MCF 10A (cell line): ENCODE measurements around the gene SCG3. TPM values are rescaled to one million over a fixed set of nuclear protein-coding genes. Genes with fewer than 3 reads are reported as not detected.
"Not testable (repeated sequence)": the region's sequence is repeated elsewhere in the genome, so short reads cannot be mapped to it uniquely, and the experiment has no call there.

Experiments
- BruUV-seq: library from RNA; stranded (reverse); fragments of 400-500 nt; replicated peaks from 2 replicates; lab custom pipeline; 2021; lab: Mats Ljungman, UMichigan
- CTCF ChIA-PET: fragments of 300-600 bp; sonication (Branson Sonifier 250); formaldehyde crosslinking; extraction: SDS; loops from one replicate; lab custom pipeline; 2021; ENCODE audit warnings: antibody characterized with exemption, inconsistent platforms; lab: Yijun Ruan, JAX
- POLR2A ChIA-PET: fragments of 300-600, 350-650 bp; sonication (Branson Sonifier 250); formaldehyde crosslinking; extraction: SDS; loops from one replicate; lab custom pipeline; 2020; ENCODE audit warnings: antibody characterized with exemption, inconsistent platforms; lab: Yijun Ruan, JAX
- DNase-seq: peaks from one replicate; pipeline ENCODE4 v3.0.0-alpha.2; 2018; ENCODE audit not compliant: unreplicated experiment
- H3K27ac Mint-ChIP-seq: one replicate; pipeline ENCODE4 v1.8.0; 2022; ENCODE audit warnings: mild to moderate bottlenecking, low read depth, mixed read lengths; ENCODE audit not compliant: unreplicated experiment
- H3K27me3 Mint-ChIP-seq: one replicate; pipeline ENCODE4 v1.8.0; 2022; ENCODE audit warnings: mixed read lengths; ENCODE audit not compliant: insufficient read depth, unreplicated experiment
- H3K36me3 Mint-ChIP-seq: one replicate; pipeline ENCODE4 v1.8.0; 2022; ENCODE audit warnings: mild to moderate bottlenecking, moderate library complexity, mixed read lengths; ENCODE audit not compliant: insufficient read depth, unreplicated experiment
- H3K4me1 Mint-ChIP-seq: one replicate; pipeline ENCODE4 v1.8.0; 2022; ENCODE audit warnings: mixed read lengths; ENCODE audit not compliant: insufficient read depth, unreplicated experiment
- H3K4me3 Mint-ChIP-seq: one replicate; pipeline ENCODE4 v1.8.0; 2022; ENCODE audit warnings: mild to moderate bottlenecking, moderate library complexity, mixed read lengths; ENCODE audit not compliant: unreplicated experiment
- H3K9me3 Mint-ChIP-seq: one replicate; pipeline ENCODE4 v1.8.0; 2022; ENCODE audit warnings: mixed read lengths; ENCODE audit not compliant: unreplicated experiment
- intact Hi-C: fragments of 100-400 bp; cut with micrococcal nuclease; formaldehyde crosslinking; loops from 2 replicates; pipeline ENCODE4 v1.14.1; 2022
- total RNA-seq: library from RNA; stranded (reverse); gene quantifications from 2 replicates; pipeline ENCODE4 v1.2.3, GENCODE V29; 2022
- TF ChIP-seq, protein P1 (sequence below): fragments of 200-600 bp; IDR thresholded peaks from one replicate; pipeline ENCODE4 v1.8.0; 2022; ENCODE audit warnings: antibody characterized with exemption, mild to moderate bottlenecking; ENCODE audit not compliant: unreplicated experiment

Gene SCG3
- total RNA-seq, 1 experiment from 2014 or later, result not detected

GRCh38 chr15:51649659-51650521 is 31.4 kb upstream of the SCG3 start:
- POLR2A ChIA-PET, result interaction anchor here (0.7 to 3.1 kb wide), 10 partner anchors 13 to 194 kb away, joined by 3 to 49 read pairs (median 4); partner anchors contain the start of genes DMXL2 and LYSMD2
- no peaks in the 10 kb centered on the region for H3K9me3 Mint-ChIP-seq
- TF ChIP-seq, protein P1, sequence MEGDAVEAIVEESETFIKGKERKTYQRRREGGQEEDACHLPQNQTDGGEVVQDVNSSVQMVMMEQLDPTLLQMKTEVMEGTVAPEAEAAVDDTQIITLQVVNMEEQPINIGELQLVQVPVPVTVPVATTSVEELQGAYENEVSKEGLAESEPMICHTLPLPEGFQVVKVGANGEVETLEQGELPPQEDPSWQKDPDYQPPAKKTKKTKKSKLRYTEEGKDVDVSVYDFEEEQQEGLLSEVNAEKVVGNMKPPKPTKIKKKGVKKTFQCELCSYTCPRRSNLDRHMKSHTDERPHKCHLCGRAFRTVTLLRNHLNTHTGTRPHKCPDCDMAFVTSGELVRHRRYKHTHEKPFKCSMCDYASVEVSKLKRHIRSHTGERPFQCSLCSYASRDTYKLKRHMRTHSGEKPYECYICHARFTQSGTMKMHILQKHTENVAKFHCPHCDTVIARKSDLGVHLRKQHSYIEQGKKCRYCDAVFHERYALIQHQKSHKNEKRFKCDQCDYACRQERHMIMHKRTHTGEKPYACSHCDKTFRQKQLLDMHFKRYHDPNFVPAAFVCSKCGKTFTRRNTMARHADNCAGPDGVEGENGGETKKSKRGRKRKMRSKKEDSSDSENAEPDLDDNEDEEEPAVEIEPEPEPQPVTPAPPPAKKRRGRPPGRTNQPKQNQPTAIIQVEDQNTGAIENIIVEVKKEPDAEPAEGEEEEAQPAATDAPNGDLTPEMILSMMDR, result peak; percentile 71

DNA sequence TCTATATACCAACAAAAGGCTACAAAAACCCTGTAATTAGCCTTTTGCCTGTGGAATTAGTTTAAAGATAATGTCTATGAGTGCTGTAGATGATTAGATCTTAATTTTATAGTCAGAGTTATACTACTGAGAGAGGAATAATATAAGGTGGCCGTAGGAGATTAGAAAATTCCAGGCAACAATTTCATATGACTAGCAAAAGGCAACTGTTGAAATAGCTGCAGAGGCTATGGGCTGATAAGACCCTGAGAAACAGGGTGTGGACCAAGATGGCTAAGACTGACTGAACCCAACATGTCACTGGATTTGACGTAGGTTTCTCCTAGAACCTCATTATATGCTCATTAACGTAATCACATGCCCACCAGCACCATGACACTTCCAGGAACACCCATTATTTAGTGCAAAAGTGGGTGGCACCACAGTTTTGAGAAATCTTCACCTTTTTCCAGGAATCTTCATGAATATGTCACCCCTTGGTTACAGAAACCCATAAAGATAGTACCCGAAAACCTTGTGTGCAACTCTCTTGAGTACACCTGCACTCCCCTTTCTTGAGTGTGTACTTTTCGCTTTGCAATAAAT is 29.1 kb upstream of the SCG3 start:
- intact Hi-C loops, result loop anchor here (5.0 to 10.0 kb wide), 2 partner anchors 75 to 253 kb away; no protein-coding TSS in a partner anchor
- Mint-ChIP-seq H3K36me3 (no peaks in the 10 kb centered on the region), H3K4me3 (no peak overlapping the region), H3K27me3 (peaks cover 11% of the 10 kb centered on the region), H3K4me1 (peaks cover 3% of the 10 kb centered on the region), H3K27ac (no peak overlapping the region), H3K9me3 (no peaks in the 10 kb centered on the region)
- ChIA-PET POLR2A (interaction anchor here (3.1 kb wide), 1 partner anchor 124 kb away, joined by 49 read pairs; no protein-coding TSS in a partner anchor), CTCF (interaction anchor here (3.2 to 6.3 kb wide), 2 partner anchors 11 to 123 kb away, joined by 20 to 184 read pairs; no protein-coding TSS in a partner anchor)
- BruUV-seq, result no TSS peak
- DNase-seq, result no peak
- TF ChIP-seq, protein P1, result no peak

More at GRCh38 chr15:51649659-51650521, 31.4 kb upstream of the SCG3 start:
- intact Hi-C loops, result loop anchor here (1.0 to 10.0 kb wide), 3 partner anchors 77 to 255 kb away; no protein-coding TSS in a partner anchor
- Mint-ChIP-seq H3K4me1 (peaks cover 6% of the 10 kb centered on the region), H3K27me3 (peaks cover 11% of the 10 kb centered on the region), H3K4me3 (no peak overlapping the region), H3K27ac (no peak overlapping the region), H3K36me3 (no peaks in the 10 kb centered on the region)
- no TSS peak for BruUV-seq
- peak; percentile 82 for DNase-seq
- CTCF ChIA-PET, result interaction anchor here (0.6 to 6.3 kb wide), 45 partner anchors 9 to 925 kb away, joined by 3 to 184 read pairs (median 3); partner anchors contain the start of gene DMXL2

DNA sequence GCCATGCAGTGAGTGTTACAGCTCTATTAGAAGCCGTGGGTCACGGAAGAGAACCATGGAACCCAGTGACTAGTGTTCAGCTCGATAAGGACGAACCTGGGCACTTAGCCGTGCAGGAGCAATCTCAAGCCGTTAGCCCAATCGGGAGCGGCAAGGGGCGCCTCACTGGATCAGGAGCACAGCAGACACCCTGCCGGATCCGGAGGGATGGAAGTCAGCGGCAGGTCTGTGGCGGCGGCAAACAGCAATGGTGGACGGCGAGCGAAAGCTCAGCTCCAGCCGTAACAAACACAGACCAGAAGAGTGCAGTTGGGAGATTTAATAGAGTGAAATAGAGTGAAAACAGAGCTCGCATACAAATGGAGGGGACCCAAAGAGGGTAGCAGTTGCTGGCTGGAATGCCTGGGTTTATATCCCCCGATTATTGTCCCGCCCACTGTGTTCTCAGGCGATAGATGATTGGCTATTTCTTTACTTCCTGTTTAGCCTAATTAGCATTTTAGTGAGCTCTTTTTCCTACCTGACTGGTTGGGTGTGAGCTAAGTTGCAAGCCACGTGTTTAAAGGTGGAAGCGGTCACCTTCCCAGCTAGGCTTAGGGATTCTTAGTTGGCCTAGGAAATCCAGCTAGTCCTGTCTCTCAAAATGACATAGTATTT is 25.8 kb upstream of the SCG3 start:
- ChIA-PET POLR2A (interaction anchor here (0.6 kb wide), 1 partner anchor 22 kb away, joined by 5 read pairs; no protein-coding TSS in a partner anchor), CTCF (interaction anchor here (0.6 to 3.8 kb wide), 2 partner anchors 16 to 121 kb away, joined by 3 to 26 read pairs; no protein-coding TSS in a partner anchor)
- not testable (repeated sequence) for BruUV-seq, H3K4me3 Mint-ChIP-seq, H3K4me1 Mint-ChIP-seq, H3K36me3 Mint-ChIP-seq, H3K27ac Mint-ChIP-seq, DNase-seq, H3K9me3 Mint-ChIP-seq
- intact Hi-C loops, result loop anchor here (10.0 kb wide), 1 partner anchor 249 kb away; no protein-coding TSS in a partner anchor
- H3K27me3 Mint-ChIP-seq, result peaks cover 11% of the 10 kb centered on the region

DNA sequence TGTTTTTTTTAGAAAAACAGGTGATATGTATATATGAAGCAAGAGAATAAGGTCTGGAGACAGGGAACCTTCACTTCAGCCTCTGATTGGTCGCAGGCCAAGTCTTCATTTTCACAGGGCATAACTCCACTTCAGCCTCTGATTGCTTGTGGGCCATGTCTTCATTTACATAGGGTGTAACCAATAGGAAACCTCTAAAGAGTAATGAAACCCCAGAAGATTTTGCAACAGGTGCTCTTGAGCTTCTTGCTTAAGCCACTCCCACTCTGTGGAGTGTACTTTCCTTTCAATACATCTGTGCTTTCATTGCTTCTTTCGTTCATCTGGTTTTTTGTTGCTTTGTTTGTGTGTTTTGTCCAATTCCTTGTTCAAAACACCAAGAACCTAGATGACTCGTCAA is 22.6 kb upstream of the SCG3 start:
- H3K27ac Mint-ChIP-seq, result no peak overlapping the region
- POLR2A ChIA-PET, result interaction anchor here (0.6 kb wide), 1 partner anchor 10 kb away, joined by 3 read pairs; no protein-coding TSS in a partner anchor
- no TSS peak for BruUV-seq
- H3K36me3 Mint-ChIP-seq, result peaks cover 5% of the 10 kb centered on the region
- H3K4me1 Mint-ChIP-seq, result no peaks in the 10 kb centered on the region
- intact Hi-C loops, result loop anchor here (10.0 kb wide), 1 partner anchor 246 kb away; no protein-coding TSS in a partner anchor
- CTCF ChIA-PET, result interaction anchor here (0.7 to 2.9 kb wide), 3 partner anchors 112 to 204 kb away, joined by 3 to 30 read pairs (median 3); no protein-coding TSS in a partner anchor
- H3K4me3 Mint-ChIP-seq, result no peak overlapping the region
- DNase-seq, result peak; percentile 19
- TF ChIP-seq, protein P1, result no peak
- H3K9me3 Mint-ChIP-seq, result no peaks in the 10 kb centered on the region
- H3K27me3 Mint-ChIP-seq, result no peaks in the 10 kb centered on the region
